Activated T-helper 1 cell treated with anti-CD3 and anti-CD28 coated beads, Interleukin-12 subunit alpha, Interleukin-12 subunit beta, Interleukin-2, Interleukin-4 antibody, amounts not matched to agents 30 ng/mL and 10 ng/mL and 1 ng/mL, durations not matched to agents 14 hours and 24 hours and 36 hours (primary cell): ENCODE data around the gene ATXN2. TPM values are rescaled to one million over a fixed set of nuclear protein-coding genes. Genes with fewer than 3 reads are reported as not detected.

Source experiments
- DNase-seq: peaks from one replicate; pipeline ENCODE4 v3.0.0; 2021; ENCODE audit warnings: low spot score
- H3K27ac Mint-ChIP-seq: one replicate; pipeline ENCODE4 v1.8.0; 2021; ENCODE audit warnings: mild to moderate bottlenecking, mixed read lengths
- H3K27me3 Mint-ChIP-seq: one replicate; pipeline ENCODE4 v1.8.0; 2022; ENCODE audit warnings: mild to moderate bottlenecking, moderate library complexity, mixed read lengths; ENCODE audit not compliant: insufficient read depth
- H3K36me3 Mint-ChIP-seq: one replicate; pipeline ENCODE4 v1.8.0; 2021; ENCODE audit warnings: low read depth, mixed read lengths
- H3K4me1 Mint-ChIP-seq: one replicate; pipeline ENCODE4 v1.8.0; 2021; ENCODE audit warnings: low read depth, mixed read lengths
- H3K4me3 Mint-ChIP-seq: one replicate; pipeline ENCODE4 v1.8.0; 2021; ENCODE audit warnings: mild to moderate bottlenecking, moderate library complexity, mixed read lengths
- H3K9me3 Mint-ChIP-seq: one replicate; pipeline ENCODE4 v1.8.0; 2021; ENCODE audit warnings: mixed read lengths
- intact Hi-C: fragments of 100-400 bp; cut with micrococcal nuclease; formaldehyde crosslinking; loops from one replicate; pipeline ENCODE4 v1.15.1; 2024
- total RNA-seq: library from RNA; stranded (reverse); gene quantifications from 2 replicates; pipeline ENCODE4 v1.2.3, GENCODE V29; 2022

ATXN2 gene
- total RNA-seq, 1 donor from 2014 or later = 54.4 TPM

DNA sequence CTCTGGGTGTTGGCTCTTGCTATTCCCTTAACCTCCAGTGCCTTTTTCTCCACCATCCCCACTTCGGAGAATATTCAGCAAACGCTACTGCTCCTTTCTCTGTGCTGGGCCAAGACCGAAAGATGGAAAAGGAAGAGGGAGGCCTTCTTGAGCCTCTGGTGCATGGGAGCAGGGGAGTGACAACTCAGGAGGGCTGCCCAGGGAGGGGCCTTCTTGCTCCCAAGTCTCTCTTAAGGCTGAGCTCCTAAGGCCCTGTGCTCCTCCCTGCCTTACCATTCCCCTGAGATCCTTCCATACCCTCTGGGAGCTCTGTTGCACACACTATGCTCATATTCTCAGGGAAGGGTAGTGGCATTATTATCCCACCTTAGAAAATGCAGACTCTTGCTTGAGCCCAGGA lies 158.5 kb downstream of the ATXN2 start:
- intact Hi-C loops = no loop called here
- no peak overlapping the region for H3K27ac Mint-ChIP-seq

DNA sequence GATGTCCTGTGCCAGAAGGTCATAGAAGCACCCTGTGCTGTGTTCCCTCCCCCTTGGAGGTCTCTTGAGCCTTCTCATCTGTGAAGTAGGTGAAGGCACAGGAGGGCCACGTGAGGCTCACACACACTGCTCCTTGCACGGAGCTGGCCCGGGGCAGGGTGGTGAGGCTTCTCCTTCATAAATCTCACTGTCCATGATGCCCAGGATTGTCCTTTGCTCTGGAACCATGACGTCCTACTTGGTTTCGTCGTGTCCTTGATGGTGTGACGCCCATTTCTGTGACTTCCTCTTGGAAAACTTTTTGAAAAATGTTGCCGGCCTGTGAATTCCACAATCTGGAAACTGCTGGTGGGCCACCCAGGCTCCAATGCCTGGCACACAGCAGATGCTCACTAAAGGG lies 159.0 kb downstream of the ATXN2 start:
- no peak for DNase-seq
- Mint-ChIP-seq H3K27me3 (no peaks in the 10 kb centered on the region), H3K9me3 (no peaks in the 10 kb centered on the region), H3K36me3 (peaks cover 43% of the 10 kb centered on the region), H3K27ac (peak overlapping the region; percentile 6), H3K4me3 (no peak overlapping the region), H3K4me1 (peaks cover 88% of the 10 kb centered on the region)
- intact Hi-C loops = no loop called here

More for the DNA sequence above, 158.5 kb downstream of the ATXN2 start:
- H3K36me3 Mint-ChIP-seq = peaks cover 43% of the 10 kb centered on the region
- no peak for DNase-seq
- H3K27me3 Mint-ChIP-seq = no peaks in the 10 kb centered on the region
- peaks cover 88% of the 10 kb centered on the region for H3K4me1 Mint-ChIP-seq
- H3K4me3 Mint-ChIP-seq = no peak overlapping the region
- H3K9me3 Mint-ChIP-seq = no peaks in the 10 kb centered on the region

DNA sequence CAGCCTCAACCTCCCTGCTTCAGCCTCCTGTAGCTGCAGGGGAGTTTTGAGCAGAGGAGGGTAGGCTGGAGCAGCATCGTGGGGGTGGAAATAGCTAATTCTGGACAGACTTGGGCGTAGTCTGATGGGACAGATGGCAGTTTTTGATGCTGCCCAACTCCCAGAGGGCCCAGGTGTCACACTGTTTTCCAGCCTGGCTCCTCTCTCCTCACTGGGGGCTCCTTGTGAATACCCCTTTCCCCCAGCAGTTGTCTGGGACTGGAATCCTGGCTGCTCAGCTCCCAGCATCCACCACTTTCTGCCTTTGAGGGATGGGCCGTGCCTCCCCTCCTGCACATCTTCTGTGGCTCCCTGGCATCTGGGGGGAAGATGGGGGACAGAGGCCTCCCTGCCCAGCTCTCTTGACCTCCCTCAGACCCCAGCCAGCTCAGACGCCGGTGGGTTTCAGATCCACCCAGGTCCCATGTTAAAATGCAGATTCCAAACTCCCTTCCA lies 159.4 kb downstream of the ATXN2 start:
- peaks cover 43% of the 10 kb centered on the region for H3K36me3 Mint-ChIP-seq
- no peak overlapping the region for H3K4me3 Mint-ChIP-seq
- no peaks in the 10 kb centered on the region for H3K9me3 Mint-ChIP-seq
- intact Hi-C loops = loop anchor here (10.0 kb wide), 1 partner anchor 665 kb away; no protein-coding TSS in a partner anchor
- H3K27me3 Mint-ChIP-seq = no peaks in the 10 kb centered on the region
- no peak for DNase-seq
- H3K27ac Mint-ChIP-seq = peak overlapping the region; percentile 6
- peaks cover 88% of the 10 kb centered on the region for H3K4me1 Mint-ChIP-seq

DNA sequence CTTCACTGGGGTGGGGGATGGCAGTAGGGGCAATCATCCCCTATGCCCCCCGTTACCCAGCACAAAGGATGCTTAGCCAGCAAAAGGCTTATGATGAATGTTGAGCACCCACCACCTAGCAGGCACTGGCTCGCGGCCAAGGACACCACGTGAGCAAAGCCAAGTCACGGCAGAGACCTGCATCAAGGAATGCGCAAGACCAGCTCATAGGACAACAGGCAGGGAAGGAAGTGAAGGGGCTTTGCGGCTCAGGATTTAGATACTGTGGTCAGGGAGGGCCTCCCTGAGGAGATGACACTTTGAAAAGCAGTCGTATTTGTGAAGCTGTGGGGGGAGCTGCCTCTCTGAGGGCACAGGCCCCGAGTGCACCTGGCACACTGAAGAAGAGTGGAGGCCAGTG lies 160.6 kb downstream of the ATXN2 start:
- H3K27me3 Mint-ChIP-seq = no peaks in the 10 kb centered on the region
- no peak overlapping the region for H3K4me3 Mint-ChIP-seq
- peaks cover 88% of the 10 kb centered on the region for H3K4me1 Mint-ChIP-seq
- intact Hi-C loops = loop anchor here (10.0 kb wide), 1 partner anchor 664 kb away; no protein-coding TSS in a partner anchor
- no peak for DNase-seq
- H3K9me3 Mint-ChIP-seq = no peaks in the 10 kb centered on the region
- H3K27ac Mint-ChIP-seq = peak overlapping the region; percentile 24
- peaks cover 42% of the 10 kb centered on the region for H3K36me3 Mint-ChIP-seq

DNA sequence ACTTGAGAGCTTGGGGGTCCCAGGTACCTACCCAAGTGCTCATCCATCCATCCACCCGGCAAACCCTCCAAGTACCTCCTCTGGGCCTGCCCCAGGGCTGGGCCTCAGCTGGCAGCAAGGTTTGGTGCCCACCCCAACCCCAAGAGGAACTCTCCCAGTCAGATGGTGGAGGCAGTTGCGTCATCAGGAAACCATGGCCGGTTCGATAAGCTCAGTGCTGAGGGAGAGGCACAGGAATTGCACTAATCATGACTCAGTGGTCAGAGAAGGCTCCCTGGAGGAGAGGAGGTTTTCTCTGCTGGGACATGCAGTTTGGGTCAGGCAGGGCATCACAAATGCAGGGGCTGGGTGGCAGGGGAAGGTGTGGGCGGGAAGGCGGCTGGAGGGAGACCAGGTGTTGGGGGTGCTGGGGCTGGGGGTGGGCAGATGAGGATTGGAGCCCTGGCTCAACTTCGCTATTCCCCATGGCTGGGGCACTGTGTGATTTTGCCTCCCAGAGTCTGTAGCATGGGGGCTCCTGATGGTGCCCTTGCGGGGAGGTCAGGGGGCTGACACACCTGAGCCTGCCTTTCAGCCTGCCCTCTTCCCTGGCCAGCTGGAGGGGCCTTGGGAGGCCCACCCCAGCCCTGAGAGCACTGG lies 161.2 kb downstream of the ATXN2 start:
- Mint-ChIP-seq H3K4me3 (no peak overlapping the region), H3K4me1 (peaks cover 88% of the 10 kb centered on the region), H3K9me3 (no peaks in the 10 kb centered on the region), H3K27me3 (no peaks in the 10 kb centered on the region), H3K36me3 (peaks cover 40% of the 10 kb centered on the region), H3K27ac (no peak overlapping the region)
- intact Hi-C loops = loop anchor here (10.0 kb wide), 1 partner anchor 663 kb away; no protein-coding TSS in a partner anchor
- no peak for DNase-seq

DNA sequence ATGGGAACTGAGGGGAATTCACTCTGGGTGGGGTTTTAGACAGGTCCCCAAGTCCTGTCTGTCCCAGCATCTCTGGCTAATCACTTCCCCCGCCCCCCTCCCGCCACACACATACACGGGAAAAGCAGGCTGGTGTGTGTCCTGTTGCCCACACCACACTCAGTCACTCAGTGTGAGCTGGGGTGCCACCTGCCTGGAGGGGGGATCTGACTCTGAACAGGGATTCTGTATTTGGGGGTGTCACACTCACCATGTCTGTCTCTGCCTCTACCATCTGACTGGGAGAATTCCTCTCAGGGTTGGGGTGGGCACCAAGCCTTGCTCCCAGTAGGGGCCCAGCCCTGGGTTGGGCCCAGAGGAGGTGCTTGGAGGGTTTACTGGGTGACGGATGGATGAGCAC lies 162.3 kb downstream of the ATXN2 start:
- Mint-ChIP-seq H3K9me3 (no peaks in the 10 kb centered on the region), H3K4me3 (peak overlapping the region; percentile 26), H3K27me3 (no peaks in the 10 kb centered on the region), H3K4me1 (peaks cover 91% of the 10 kb centered on the region), H3K36me3 (peaks cover 40% of the 10 kb centered on the region), H3K27ac (peak overlapping the region; percentile 84)
- no peak for DNase-seq
- intact Hi-C loops = loop anchor here (10.0 kb wide), 1 partner anchor 662 kb away; no protein-coding TSS in a partner anchor

DNA sequence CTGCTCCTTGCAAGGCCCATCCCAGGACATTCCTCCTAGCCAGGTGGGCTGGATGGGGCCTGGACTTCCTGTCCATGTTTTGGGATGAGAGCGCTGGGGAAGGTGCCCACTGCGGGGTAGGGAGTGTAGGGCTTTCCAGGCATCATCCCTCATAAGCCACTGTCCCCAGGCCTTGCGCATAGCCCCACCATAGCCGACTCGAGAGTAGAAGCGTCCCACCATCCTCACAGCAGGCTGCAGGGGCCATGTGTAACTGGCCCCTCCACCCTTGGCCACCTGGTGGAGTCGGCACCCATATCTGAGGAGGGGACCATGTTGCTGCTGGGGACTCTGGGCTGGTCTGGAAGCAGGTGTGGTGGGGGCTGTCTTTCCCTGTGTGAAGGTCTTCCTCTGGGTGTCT lies 162.8 kb downstream of the ATXN2 start:
- peak overlapping the region; percentile 26 for H3K4me3 Mint-ChIP-seq
- H3K27ac Mint-ChIP-seq = peak overlapping the region; percentile 97
- peaks cover 36% of the 10 kb centered on the region for H3K36me3 Mint-ChIP-seq
- intact Hi-C loops = loop anchor here (10.0 kb wide), 1 partner anchor 661 kb away; no protein-coding TSS in a partner anchor
- no peaks in the 10 kb centered on the region for H3K9me3 Mint-ChIP-seq
- DNase-seq = no peak
- H3K27me3 Mint-ChIP-seq = no peaks in the 10 kb centered on the region
- peaks cover 91% of the 10 kb centered on the region for H3K4me1 Mint-ChIP-seq

DNA sequence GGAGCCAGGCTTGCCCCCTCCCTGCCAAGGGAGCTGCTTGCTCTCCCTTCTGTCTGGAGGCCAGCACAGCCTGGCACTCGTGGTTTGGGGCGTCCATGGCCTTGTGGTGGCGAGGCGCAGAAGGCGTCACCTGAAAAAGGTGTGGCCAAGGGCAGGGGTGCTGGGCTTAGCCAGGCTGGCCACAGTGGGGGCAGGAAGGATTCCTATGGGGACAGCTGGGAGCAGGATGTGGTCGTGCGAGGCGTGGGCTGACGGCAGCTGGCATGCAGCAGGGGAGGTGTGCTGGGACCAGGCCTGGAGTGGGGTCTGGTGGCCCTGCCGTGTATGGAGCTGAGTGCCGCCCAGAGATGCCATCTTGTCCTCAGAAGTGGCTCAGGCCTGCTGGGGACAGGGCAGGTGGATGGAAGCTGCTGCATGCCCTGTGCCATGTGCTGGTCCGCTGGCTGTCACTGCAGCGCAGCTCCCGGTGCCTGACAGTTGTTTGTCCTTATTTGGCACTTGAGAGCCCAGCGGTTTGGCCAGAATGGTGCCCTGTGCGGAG lies 163.4 kb downstream of the ATXN2 start:
- H3K36me3 Mint-ChIP-seq = peaks cover 31% of the 10 kb centered on the region
- H3K9me3 Mint-ChIP-seq = no peaks in the 10 kb centered on the region
- intact Hi-C loops = loop anchor here (1.0 to 10.0 kb wide), 4 partner anchors 10 to 661 kb away; no protein-coding TSS in a partner anchor
- peak overlapping the region; percentile 97 for H3K27ac Mint-ChIP-seq
- peak overlapping the region; percentile 42 for H3K4me3 Mint-ChIP-seq
- DNase-seq = no peak
- H3K4me1 Mint-ChIP-seq = peaks cover 89% of the 10 kb centered on the region
- no peaks in the 10 kb centered on the region for H3K27me3 Mint-ChIP-seq

DNA sequence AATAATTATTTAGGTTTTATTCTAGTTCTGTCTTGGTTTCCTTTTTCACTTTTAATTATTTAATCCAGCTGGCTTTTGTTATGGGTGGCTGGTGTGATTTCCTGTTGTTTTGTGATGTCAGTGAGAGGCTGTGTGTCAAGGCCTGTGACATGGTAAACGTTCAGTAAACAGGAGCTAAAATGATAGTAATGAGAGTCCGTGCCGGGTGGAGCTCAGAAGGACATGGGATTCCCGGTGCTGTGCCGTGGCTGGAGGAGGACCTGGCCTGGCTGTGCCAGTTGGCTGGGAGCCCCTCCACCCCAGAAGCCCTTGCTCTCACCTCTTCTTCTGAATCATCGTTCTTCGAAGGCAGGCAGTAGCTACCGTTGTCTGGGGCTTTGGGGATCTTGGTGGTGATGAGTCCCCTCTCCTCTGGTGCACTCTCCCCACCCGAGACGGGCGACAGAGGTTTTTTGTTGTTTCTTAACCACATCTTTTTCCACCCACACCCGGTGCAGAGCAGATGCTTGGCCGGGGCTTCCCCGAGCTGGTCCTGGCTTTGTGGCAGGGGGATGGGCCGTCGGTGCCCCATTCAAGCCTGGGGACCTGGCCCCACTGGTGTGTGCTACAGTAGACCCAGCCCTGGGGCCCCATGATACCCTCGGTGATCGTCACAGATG lies 164.3 kb downstream of the ATXN2 start:
- peaks cover 88% of the 10 kb centered on the region for H3K4me1 Mint-ChIP-seq
- H3K9me3 Mint-ChIP-seq = no peaks in the 10 kb centered on the region
- peak overlapping the region; percentile 68 for H3K4me3 Mint-ChIP-seq
- peak overlapping the region; percentile 97 for H3K27ac Mint-ChIP-seq
- H3K27me3 Mint-ChIP-seq = no peaks in the 10 kb centered on the region
- peak; percentile 83 for DNase-seq
- intact Hi-C loops = loop anchor here (1.0 to 10.0 kb wide), 4 partner anchors 10 to 660 kb away; no protein-coding TSS in a partner anchor
- peaks cover 22% of the 10 kb centered on the region for H3K36me3 Mint-ChIP-seq

DNA sequence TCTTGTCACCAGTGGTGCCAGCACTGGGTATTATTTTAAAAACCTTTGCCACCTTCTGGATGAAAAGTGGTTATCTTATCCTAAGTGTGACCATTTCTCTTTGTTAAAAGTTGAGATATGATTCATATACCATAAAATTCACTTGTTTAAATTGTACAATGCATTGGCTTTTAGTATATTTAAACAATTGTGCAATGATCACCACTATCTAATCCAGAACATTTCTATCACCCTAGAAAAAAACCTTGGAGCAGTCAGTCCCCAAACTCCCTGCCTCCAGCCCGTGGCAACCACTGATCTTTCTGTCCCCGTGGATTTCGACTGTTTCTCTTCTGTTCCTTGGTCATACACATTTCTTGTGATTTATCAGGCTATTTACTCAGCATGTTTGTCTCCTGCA lies 165.1 kb downstream of the ATXN2 start:
- intact Hi-C loops = loop anchor here (2.0 to 10.0 kb wide), 2 partner anchors 17 to 659 kb away; no protein-coding TSS in a partner anchor
- Mint-ChIP-seq H3K4me3 (peak overlapping the region; percentile 68), H3K9me3 (no peaks in the 10 kb centered on the region), H3K4me1 (peaks cover 87% of the 10 kb centered on the region), H3K36me3 (peaks cover 22% of the 10 kb centered on the region), H3K27ac (peak overlapping the region; percentile 97), H3K27me3 (no peaks in the 10 kb centered on the region)
- no peak for DNase-seq

DNA sequence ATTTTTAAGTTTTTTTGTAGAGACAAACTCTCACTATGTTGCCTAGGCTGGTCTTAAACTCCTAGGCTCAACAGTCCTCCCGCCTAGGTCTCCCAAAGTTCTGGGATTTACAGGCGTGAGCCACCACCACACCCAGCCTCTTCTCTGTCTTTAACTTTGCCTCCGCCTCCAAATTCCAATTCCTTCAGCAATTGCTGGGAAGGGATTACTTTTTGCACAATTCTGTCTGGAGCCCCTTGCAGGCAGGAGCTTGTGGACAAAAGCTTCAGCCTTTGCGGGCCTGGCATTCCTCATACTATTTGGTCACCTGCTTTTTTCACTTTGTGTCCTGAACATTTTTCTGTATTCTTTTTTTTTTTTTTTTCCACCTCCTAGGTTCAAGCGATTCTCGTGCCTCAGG lies 167.3 kb downstream of the ATXN2 start:
- intact Hi-C loops = loop anchor here (10.0 kb wide), 1 partner anchor 657 kb away; no protein-coding TSS in a partner anchor
- no peaks in the 10 kb centered on the region for H3K9me3 Mint-ChIP-seq

DNA sequence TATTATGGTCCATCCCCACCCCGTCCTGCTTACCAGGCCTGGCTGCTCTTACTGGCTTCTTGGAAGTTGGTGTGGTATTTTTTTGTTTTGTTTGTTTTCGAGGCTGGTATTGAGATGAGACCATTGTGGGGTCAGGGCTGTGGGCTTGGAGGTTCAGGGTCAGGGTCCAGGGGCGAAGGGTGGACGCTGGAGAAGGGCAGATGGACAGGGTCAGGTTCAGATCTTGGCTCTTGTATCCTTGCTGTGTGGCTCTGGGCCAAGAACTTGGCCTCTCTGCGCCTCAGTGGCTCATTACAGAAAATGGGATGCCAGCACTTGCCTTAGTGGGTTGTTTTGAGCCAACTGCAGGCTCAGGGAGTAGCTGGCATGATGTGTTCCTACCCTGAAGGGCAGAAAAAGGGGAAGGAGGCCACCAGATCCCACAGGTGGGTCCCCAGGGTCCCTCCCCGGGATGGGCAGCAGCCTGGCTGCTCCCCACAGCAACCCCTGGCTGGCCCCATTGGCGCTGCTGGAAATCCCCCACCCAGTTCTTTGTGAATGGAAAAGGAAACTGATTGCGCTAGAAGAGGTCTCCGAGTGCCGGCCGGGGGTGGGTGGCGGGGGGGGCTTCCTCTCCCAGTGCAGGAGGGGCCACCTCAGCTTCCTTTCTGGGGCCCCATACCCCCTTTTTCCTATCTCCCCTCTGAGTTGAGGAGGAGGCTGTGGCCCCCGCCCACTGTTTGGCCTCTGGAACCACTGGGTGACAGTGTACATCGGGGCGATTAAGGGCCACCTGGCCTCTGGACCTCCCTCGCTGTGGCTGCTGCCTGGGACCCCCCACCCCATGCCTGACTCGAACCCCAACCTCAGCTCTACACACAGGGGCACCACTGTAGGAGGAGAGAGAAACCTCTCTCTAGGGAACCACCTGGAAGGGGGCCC lies 168.4 kb downstream of the ATXN2 start:
- intact Hi-C loops = loop anchor here (1.0 to 10.0 kb wide), 4 partner anchors 15 to 656 kb away; no protein-coding TSS in a partner anchor
- DNase-seq = peak; percentile 71
- Mint-ChIP-seq H3K9me3 (no peaks in the 10 kb centered on the region), H3K4me1 (peaks cover 84% of the 10 kb centered on the region), H3K27ac (peak overlapping the region; percentile 96), H3K27me3 (no peaks in the 10 kb centered on the region), H3K4me3 (peak overlapping the region; percentile 76), H3K36me3 (peaks cover 17% of the 10 kb centered on the region)

More for the DNA sequence above, 167.3 kb downstream of the ATXN2 start:
- Mint-ChIP-seq H3K27me3 (no peaks in the 10 kb centered on the region), H3K36me3 (peaks cover 15% of the 10 kb centered on the region), H3K27ac (peak overlapping the region; percentile 96), H3K4me1 (peaks cover 84% of the 10 kb centered on the region), H3K4me3 (peak overlapping the region; percentile 66)
- no peak for DNase-seq
